Tibial artery (tissue), 4 donors: ENCODE results near the gene HCN1.

ENCODE experiments used
- DNase-seq, 2 donors: peaks; one replicate each; pipeline ENCODE4 v3.0.0-alpha.2; 2019
- H3K27ac ChIP-seq, 2 donors: fragments of 200-600 bp; sonication (generic) in 1 of 2; 1 replicate in 1 of 2; 2 replicates in 1 of 2; pipeline ENCODE4 v1.5.1; 2018 to 2019; ENCODE audit warnings: mild to moderate bottlenecking in 1 of 2
- H3K27me3 ChIP-seq, 2 donors: fragments of 200-600 bp; sonication (generic) in 1 of 2; one replicate each; pipeline versions ENCODE4 v1.5.1 to v1.6.0; 2016 to 2019
- H3K36me3 ChIP-seq, 3 donors: fragments of 200-600 bp; sonication (generic) in 2 of 3; one replicate each; pipeline ENCODE4 v1.5.1; 2016 to 2019; ENCODE audit warnings: mild to moderate bottlenecking in 2 of 3
- H3K4me1 ChIP-seq, 4 donors: fragments of 200-600 bp; sonication (generic) in 2 of 4; 1 replicate in 3 of 4; 2 replicates in 1 of 4; pipeline ENCODE4 v1.5.1; 2016 to 2019
- H3K4me3 ChIP-seq, 2 donors: fragments of 200-600 bp; sonication (generic) in 1 of 2; 1 replicate in 1 of 2; 2 replicates in 1 of 2; pipeline ENCODE4 v1.5.1; 2018 to 2019; ENCODE audit warnings: mild to moderate bottlenecking in 2 of 2
- H3K9me3 ChIP-seq, 3 donors: fragments of 200-600 bp; sonication (generic) in 1 of 3; one replicate each; pipeline ENCODE4 v1.5.1; 2016 to 2019
- CTCF ChIP-seq, 2 experiments: fragments of 200-600 bp in 1 of 2; fragments of 450-650 bp in 1 of 2; IDR thresholded peaks; one replicate each; pipeline ENCODE4 v1.5.1; 2017 to 2019; ENCODE audit warnings: antibody characterized with exemption in 2 of 2, mild to moderate bottlenecking in 1 of 2, moderate library complexity in 1 of 2
- intact Hi-C: fragments of 100-400 bp; cut with DNase I; formaldehyde crosslinking; loops from one replicate; pipeline ENCODE4 v1.15.0; 2023; ENCODE audit warnings: low total_unique reads

Gene HCN1

GRCh38 chr5:45695804-45696156 lies 400 bp downstream of the HCN1 start:
- intact Hi-C loops, result no loop called here
- Histone ChIP-seq H3K9me3 (no peaks in the 10 kb centered on the region), H3K4me1 (peaks cover 0 to 15% (median 13%) of the 10 kb centered on the region in 4 donors), H3K36me3 (no peaks in the 10 kb centered on the region), H3K27ac (no peak overlapping the region), H3K4me3 (peak overlapping the region; percentile 22 to 36), H3K27me3 (peaks cover 3 to 41% of the 10 kb centered on the region in 2 donors)
- no peak for TF ChIP-seq CTCF (IDR thresholded peaks at IDR 0.05)
- DNase-seq, result no peak

- no peaks in the 10 kb centered on the region for H3K36me3 ChIP-seq
- peak overlapping the region; percentile 22 to 36 for H3K4me3 ChIP-seq
- no peak overlapping the region for H3K27ac ChIP-seq
- no peak for DNase-seq
- H3K9me3 ChIP-seq, result no peaks in the 10 kb centered on the region
- H3K4me1 ChIP-seq, result peaks cover 0 to 15% (median 13%) of the 10 kb centered on the region in 4 donors
- peaks cover 3 to 41% of the 10 kb centered on the region in 2 donors for H3K27me3 ChIP-seq
- TF ChIP-seq CTCF (IDR thresholded peaks at IDR 0.05), result no peak
- intact Hi-C loops, result no loop called here
Observed at GRCh38 chr5:45694971-45695803, 993 bp downstream of the HCN1 start.

GRCh38 chr5:45694255-45694814 lies 1.8 kb downstream of the HCN1 start:
- H3K27ac ChIP-seq, result no peak overlapping the region
- intact Hi-C loops, result no loop called here
- TF ChIP-seq CTCF (IDR thresholded peaks at IDR 0.05), result no peak
- H3K36me3 ChIP-seq, result no peaks in the 10 kb centered on the region
- H3K4me1 ChIP-seq, result peaks cover 0 to 15% (median 13%) of the 10 kb centered on the region in 4 donors
- H3K9me3 ChIP-seq, result no peaks in the 10 kb centered on the region
- H3K27me3 ChIP-seq, result peaks cover 3 to 41% of the 10 kb centered on the region in 2 donors
- no peak for DNase-seq
- H3K4me3 ChIP-seq, result no peak overlapping the region

GRCh38 chr5:45692481-45692880 lies 3.7 kb downstream of the HCN1 start:
- Histone ChIP-seq H3K4me3 (no peak overlapping the region), H3K4me1 (peaks cover 0 to 15% (median 13%) of the 10 kb centered on the region in 4 donors), H3K27me3 (peaks cover 3 to 40% of the 10 kb centered on the region in 2 donors), H3K27ac (no peak overlapping the region), H3K9me3 (no peaks in the 10 kb centered on the region), H3K36me3 (no peaks in the 10 kb centered on the region)
- intact Hi-C loops, result no loop called here
- no peak for DNase-seq
- TF ChIP-seq CTCF (IDR thresholded peaks at IDR 0.05), result no peak

GRCh38 chr5:45691656-45692055 lies 4.5 kb downstream of the HCN1 start:
- no peak for TF ChIP-seq CTCF (IDR thresholded peaks at IDR 0.05)
- Histone ChIP-seq H3K9me3 (no peaks in the 10 kb centered on the region), H3K4me3 (no peak overlapping the region), H3K27ac (no peak overlapping the region), H3K36me3 (no peaks in the 10 kb centered on the region), H3K4me1 (peaks cover 0 to 15% (median 13%) of the 10 kb centered on the region in 4 donors), H3K27me3 (peaks cover 3 to 31% of the 10 kb centered on the region in 2 donors)
- no peak for DNase-seq
- intact Hi-C loops, result no loop called here
